CD4-positive, alpha-beta memory T cell (primary cell): ENCODE measurements around the gene GASK1A. TPM values are rescaled to one million over a fixed set of nuclear protein-coding genes. Genes with fewer than 3 reads are reported as not detected.

Experiments used
- CTCF ChIA-PET: fragments of 350-600 bp; sonication (Branson Sonifier 250); formaldehyde crosslinking; loops from one replicate; lab custom pipeline; 2021; ENCODE audit warnings: inconsistent platforms; ENCODE audit not compliant: partially characterized antibody; lab: Charles Lee
- POLR2A ChIA-PET: fragments of 350-600 bp; sonication (Branson Sonifier 250); formaldehyde crosslinking; loops from one replicate; lab custom pipeline; 2021; ENCODE audit not compliant: partially characterized antibody; lab: Charles Lee
- DNase-seq, 5 donors: peaks; one replicate each; pipeline versions ENCODE4 v3.0.0 to v3.0.0-alpha.2; 2020 to 2022; ENCODE audit warnings: mixed read lengths in 1 of 5
- H3K27ac ChIP-seq: one replicate; pipeline ENCODE4 v1.7.0; 2013; ENCODE audit warnings: low read depth, low read length
- H3K27me3 ChIP-seq: 2 replicates; pipeline ENCODE4 v1.7.0; 2013; ENCODE audit warnings: mild to moderate bottlenecking, low read length, moderate library complexity; ENCODE audit not compliant: insufficient read depth
- H3K36me3 ChIP-seq: 2 replicates; pipeline ENCODE4 v1.7.0; 2013; ENCODE audit warnings: mild to moderate bottlenecking, low read length, moderate library complexity; ENCODE audit not compliant: insufficient read depth
- H3K4me1 ChIP-seq: 2 replicates; pipeline ENCODE4 v1.7.0; 2013; ENCODE audit warnings: mild to moderate bottlenecking, low read length, moderate library complexity; ENCODE audit not compliant: insufficient read depth
- H3K4me3 ChIP-seq, 2 donors: one replicate each; pipeline ENCODE4 v1.7.0; 2013; ENCODE audit warnings: low read length in 2 of 2, mild to moderate bottlenecking in 1 of 2
- H3K9me3 ChIP-seq, 2 donors: one replicate each; pipeline ENCODE4 v1.7.0; 2013; ENCODE audit warnings: low read length in 2 of 2, control low read depth in 1 of 2; ENCODE audit not compliant: control insufficient read depth in 1 of 2
- H3K27ac Mint-ChIP-seq, 7 donors: one replicate each; pipeline ENCODE4 v1.8.0; 2020 to 2021; ENCODE audit warnings: mixed read lengths in 7 of 7, mild to moderate bottlenecking in 6 of 7, inconsistent platforms in 3 of 7, moderate library complexity in 3 of 7
- H3K27me3 Mint-ChIP-seq, 2 donors: one replicate each; pipeline ENCODE4 v1.8.0; 2020 to 2021; ENCODE audit warnings: mixed read lengths in 2 of 2
- H3K36me3 Mint-ChIP-seq, 2 donors: one replicate each; pipeline ENCODE4 v1.8.0; 2020 to 2021; ENCODE audit warnings: mixed read lengths in 2 of 2, inconsistent platforms in 1 of 2, mild to moderate bottlenecking in 1 of 2
- H3K4me1 Mint-ChIP-seq, 4 donors: one replicate each; pipeline ENCODE4 v1.8.0; 2020 to 2021; ENCODE audit warnings: mixed read lengths in 4 of 4, mild to moderate bottlenecking in 1 of 4
- H3K4me3 Mint-ChIP-seq, 8 donors: one replicate each; pipeline ENCODE4 v1.8.0; 2020 to 2021; ENCODE audit warnings: mixed read lengths in 8 of 8, mild to moderate bottlenecking in 7 of 8, moderate library complexity in 6 of 8, inconsistent platforms in 3 of 8
- H3K9me3 Mint-ChIP-seq, 8 donors: one replicate each; pipeline ENCODE4 v1.8.0; 2020 to 2021; ENCODE audit warnings: mixed read lengths in 8 of 8, mild to moderate bottlenecking in 5 of 8, inconsistent platforms in 3 of 8, moderate library complexity in 1 of 8
- intact Hi-C: fragments of 100-400 bp; cut with micrococcal nuclease; formaldehyde crosslinking; loops from one replicate; pipeline ENCODE4 v1.15.1; 2023
- polyA plus RNA-seq, 2 donors: library from polyadenylated mRNA; unstranded; fragments of 300-500 nt; fragmentation: Illumina TruSeq; gene quantifications; one replicate each; pipeline ENCODE4 v1.2.3, GENCODE V29; 2021
- total RNA-seq, 2 experiments: library from RNA; stranded (reverse); gene quantifications; one replicate each; pipeline ENCODE4 v1.2.3, GENCODE V29; 2021

GASK1A gene
- total and polyA plus RNA-seq, 4 experiments from 2014 or later: not detected

GRCh38 chr3:43004282-43004681, 25.2 kb downstream of the GASK1A start:
- Mint-ChIP-seq H3K27me3 (peaks cover 0 to 2% of the 10 kb centered on the region in 2 donors), H3K9me3 (peaks cover 0 to 2% (median 0%) of the 10 kb centered on the region in 8 donors), H3K36me3 (no peaks in the 10 kb centered on the region), H3K4me1 (peaks cover 0 to 15% (median 6%) of the 10 kb centered on the region in 4 donors), H3K4me3 (no peak overlapping the region), H3K27ac (no peak overlapping the region)
- DNase-seq: no peak
- Histone ChIP-seq H3K4me3 (no peak overlapping the region), H3K27me3 (no peaks in the 10 kb centered on the region), H3K36me3 (no peaks in the 10 kb centered on the region), H3K9me3 (no peaks in the 10 kb centered on the region), H3K27ac (no peak overlapping the region), H3K4me1 (no peaks in the 10 kb centered on the region)
- intact Hi-C loops: no loop called here
- ChIA-PET POLR2A (no interaction called here), CTCF (no interaction called here)

GRCh38 chr3:43005253-43005652, 26.1 kb downstream of the GASK1A start:
- Histone ChIP-seq H3K27me3 (no peaks in the 10 kb centered on the region), H3K4me3 (no peak overlapping the region), H3K4me1 (no peaks in the 10 kb centered on the region), H3K27ac (no peak overlapping the region), H3K9me3 (no peaks in the 10 kb centered on the region), H3K36me3 (no peaks in the 10 kb centered on the region)
- H3K9me3 Mint-ChIP-seq: peaks cover 0 to 2% (median 0%) of the 10 kb centered on the region in 8 donors
- POLR2A ChIA-PET: no interaction called here
- H3K36me3 Mint-ChIP-seq: no peaks in the 10 kb centered on the region
- peaks cover 0 to 2% of the 10 kb centered on the region in 2 donors for H3K27me3 Mint-ChIP-seq
- no peak overlapping the region for H3K27ac Mint-ChIP-seq
- peaks cover 0 to 15% (median 6%) of the 10 kb centered on the region in 4 donors for H3K4me1 Mint-ChIP-seq
- DNase-seq: no peak
- CTCF ChIA-PET: interaction anchor here (3.2 kb wide), 1 partner anchor 43 kb away, joined by 12 read pairs; no protein-coding TSS in a partner anchor
- intact Hi-C loops: no loop called here
- H3K4me3 Mint-ChIP-seq: no peak overlapping the region

DNA sequence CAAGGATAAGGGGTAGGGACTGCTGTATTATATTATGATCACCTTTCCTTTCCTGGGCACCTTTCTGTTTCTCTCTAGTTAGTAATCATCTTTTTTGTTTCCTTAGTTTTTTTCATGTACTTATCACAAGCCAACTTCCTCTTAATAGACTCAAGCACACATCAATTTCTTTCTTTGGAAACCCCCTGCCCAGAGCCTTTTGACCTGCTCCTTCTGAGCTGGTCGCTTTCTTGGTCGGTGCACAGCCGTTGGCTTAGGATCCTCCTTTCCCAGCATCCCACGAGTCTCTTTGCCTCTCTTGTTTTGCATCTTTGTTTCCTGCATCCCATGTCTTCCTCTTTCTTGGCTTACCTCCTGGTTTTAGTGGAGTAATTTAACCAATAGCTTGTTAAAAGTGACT, 26.9 kb downstream of the GASK1A start:
- Histone ChIP-seq H3K4me1 (no peaks in the 10 kb centered on the region), H3K9me3 (no peaks in the 10 kb centered on the region), H3K4me3 (no peak overlapping the region), H3K36me3 (no peaks in the 10 kb centered on the region), H3K27me3 (no peaks in the 10 kb centered on the region), H3K27ac (no peak overlapping the region)
- H3K4me3 Mint-ChIP-seq: no peak overlapping the region
- H3K27ac Mint-ChIP-seq: peak overlapping the region in 1 of 7 donors; percentile 36
- intact Hi-C loops: no loop called here
- no peak for DNase-seq
- CTCF ChIA-PET: interaction anchor here (3.2 kb wide), 1 partner anchor 44 kb away, joined by 12 read pairs; no protein-coding TSS in a partner anchor
- peaks cover 0 to 2% (median 0%) of the 10 kb centered on the region in 8 donors for H3K9me3 Mint-ChIP-seq
- H3K27me3 Mint-ChIP-seq: no peaks in the 10 kb centered on the region
- H3K4me1 Mint-ChIP-seq: peaks cover 0 to 15% (median 8%) of the 10 kb centered on the region in 4 donors
- no peaks in the 10 kb centered on the region for H3K36me3 Mint-ChIP-seq
- POLR2A ChIA-PET: no interaction called here

DNA sequence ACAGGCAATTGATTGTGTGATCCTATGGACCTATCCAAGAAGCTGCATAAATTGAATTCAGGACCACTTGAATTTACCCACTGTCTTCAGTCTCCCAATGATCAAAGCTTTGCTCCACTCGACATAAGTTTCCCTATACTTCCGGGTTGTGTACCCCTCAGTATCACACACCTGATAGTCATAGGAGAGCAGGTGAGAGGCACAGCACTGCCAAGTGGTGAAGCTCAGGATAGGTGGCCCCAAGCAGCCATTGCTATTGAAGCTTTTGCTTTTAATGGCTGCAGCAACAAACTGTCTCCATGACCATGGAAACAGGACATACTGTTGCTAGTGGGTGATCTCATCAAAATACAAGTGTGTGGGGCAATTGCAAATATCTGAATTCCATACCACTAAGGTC, 27.7 kb downstream of the GASK1A start:
- H3K9me3 ChIP-seq: peaks cover 0 to 4% of the 10 kb centered on the region in 2 donors
- H3K27ac Mint-ChIP-seq: no peak overlapping the region
- peaks cover 0 to 15% (median 8%) of the 10 kb centered on the region in 4 donors for H3K4me1 Mint-ChIP-seq
- ChIA-PET CTCF (interaction anchor here (1.3 to 3.2 kb wide), 2 partner anchors 8 to 45 kb away, joined by 4 to 12 read pairs; no protein-coding TSS in a partner anchor), POLR2A (no interaction called here)
- H3K4me3 Mint-ChIP-seq: no peak overlapping the region
- peaks cover 0 to 2% (median 0%) of the 10 kb centered on the region in 8 donors for H3K9me3 Mint-ChIP-seq
- no peaks in the 10 kb centered on the region for H3K4me1 ChIP-seq
- no peaks in the 10 kb centered on the region for H3K27me3 Mint-ChIP-seq
- no peaks in the 10 kb centered on the region for H3K36me3 Mint-ChIP-seq
- no peaks in the 10 kb centered on the region for H3K36me3 ChIP-seq
- DNase-seq: no peak
- no peaks in the 10 kb centered on the region for H3K27me3 ChIP-seq
- intact Hi-C loops: no loop called here
- H3K27ac ChIP-seq: no peak overlapping the region
- H3K4me3 ChIP-seq: no peak overlapping the region

- Histone ChIP-seq H3K36me3 (no peaks in the 10 kb centered on the region), H3K27me3 (no peaks in the 10 kb centered on the region), H3K9me3 (peaks cover 16 to 24% of the 10 kb centered on the region in 2 donors), H3K27ac (no peak overlapping the region), H3K4me3 (no peak overlapping the region), H3K4me1 (peaks cover 10% of the 10 kb centered on the region)
- ChIA-PET CTCF (no interaction called here), POLR2A (no interaction called here)
- intact Hi-C loops: no loop called here
- H3K9me3 Mint-ChIP-seq: peaks cover 0 to 2% (median 0%) of the 10 kb centered on the region in 8 donors
- H3K4me3 Mint-ChIP-seq: no peak overlapping the region
- H3K36me3 Mint-ChIP-seq: no peaks in the 10 kb centered on the region
- H3K27me3 Mint-ChIP-seq: no peaks in the 10 kb centered on the region
- no peak overlapping the region for H3K27ac Mint-ChIP-seq
- H3K4me1 Mint-ChIP-seq: peaks cover 0 to 15% (median 8%) of the 10 kb centered on the region in 4 donors
- DNase-seq: no peak
Observed at GRCh38 chr3:43009547-43009946, 30.4 kb downstream of the GASK1A start.

- ChIA-PET POLR2A (interaction anchor here (1.2 kb wide), 1 partner anchor 13 kb away, joined by 4 read pairs; no protein-coding TSS in a partner anchor), CTCF (no interaction called here)
- H3K4me3 ChIP-seq: no peak overlapping the region
- H3K27ac ChIP-seq: no peak overlapping the region
- H3K4me3 Mint-ChIP-seq: no peak overlapping the region
- H3K4me1 ChIP-seq: peaks cover 20% of the 10 kb centered on the region
- no peaks in the 10 kb centered on the region for H3K36me3 Mint-ChIP-seq
- H3K9me3 Mint-ChIP-seq: peaks cover 0 to 2% (median 0%) of the 10 kb centered on the region in 8 donors
- H3K27me3 ChIP-seq: no peaks in the 10 kb centered on the region
- H3K27me3 Mint-ChIP-seq: no peaks in the 10 kb centered on the region
- H3K9me3 ChIP-seq: peaks cover 22 to 35% of the 10 kb centered on the region in 2 donors
- peaks cover 0 to 11% (median 7%) of the 10 kb centered on the region in 4 donors for H3K4me1 Mint-ChIP-seq
- H3K27ac Mint-ChIP-seq: peak overlapping the region in 2 of 7 donors; percentile 66 to 68
- intact Hi-C loops: no loop called here
- DNase-seq: no peak
- H3K36me3 ChIP-seq: no peaks in the 10 kb centered on the region
Observed at GRCh38 chr3:43010638-43011037, 31.5 kb downstream of the GASK1A start.

- H3K4me1 ChIP-seq: peaks cover 29% of the 10 kb centered on the region
- Mint-ChIP-seq H3K4me3 (no peak overlapping the region), H3K9me3 (no peaks in the 10 kb centered on the region), H3K4me1 (peaks cover 0 to 7% (median under 1%) of the 10 kb centered on the region in 4 donors), H3K36me3 (no peaks in the 10 kb centered on the region), H3K27me3 (no peaks in the 10 kb centered on the region), H3K27ac (no peak overlapping the region)
- H3K27ac ChIP-seq: no peak overlapping the region
- ChIA-PET CTCF (no interaction called here), POLR2A (no interaction called here)
- no peak overlapping the region for H3K4me3 ChIP-seq
- H3K36me3 ChIP-seq: no peaks in the 10 kb centered on the region
- peak in 2 of 5 donors; percentile 6 to 18 for DNase-seq
- peaks cover 32 to 38% of the 10 kb centered on the region in 2 donors for H3K9me3 ChIP-seq
- no peaks in the 10 kb centered on the region for H3K27me3 ChIP-seq
- intact Hi-C loops: no loop called here
Observed at GRCh38 chr3:43011638-43012037, 32.5 kb downstream of the GASK1A start.
